Natural killer cell (primary cell): Measurements from ENCODE around the gene CORO7. TPM values are rescaled to one million over a fixed set of nuclear protein-coding genes. Genes with fewer than 3 reads are reported as not detected.

ENCODE experiments used
- ATAC-seq, 3 donors: fragments of 150-1000 bp in 2 of 3; fragments of 200-7000 bp in 1 of 3; cut with Tn5 transposase; 1 replicate in 1 of 3; 2 replicates in 2 of 3; pipeline ENCODE4 v1.10.0; 2021; ENCODE audit warnings: mild to moderate bottlenecking in 2 of 3, moderate library complexity in 2 of 3
- DNase-seq, 2 donors: peaks; one replicate each; pipeline versions ENCODE4 v3.0.0 to v3.0.0-alpha.2; 2013 to 2021; ENCODE audit warnings: mixed read lengths in 1 of 2
- H3K27ac ChIP-seq: one replicate; pipeline ENCODE4 v1.5.1; 2013; ENCODE audit warnings: mild to moderate bottlenecking, low read length
- H3K27me3 ChIP-seq: one replicate; pipeline ENCODE4 v1.6.1; 2013; ENCODE audit warnings: low read length; ENCODE audit not compliant: control insufficient read depth, insufficient read depth
- H3K36me3 ChIP-seq: one replicate; pipeline ENCODE4 v1.6.1; 2013; ENCODE audit warnings: low read length; ENCODE audit not compliant: control insufficient read depth, insufficient read depth
- H3K4me1 ChIP-seq: one replicate; pipeline ENCODE4 v1.6.1; 2013; ENCODE audit warnings: low read length; ENCODE audit not compliant: control insufficient read depth, insufficient read depth
- H3K4me3 ChIP-seq: one replicate; pipeline ENCODE4 v1.5.1; 2013; ENCODE audit warnings: low read length
- H3K9me3 ChIP-seq: one replicate; pipeline ENCODE4 v1.6.1; 2013; ENCODE audit warnings: low read length; ENCODE audit not compliant: control insufficient read depth, insufficient read depth
- H3K27ac Mint-ChIP-seq, 2 donors: one replicate each; pipeline ENCODE4 v1.8.0; 2022; ENCODE audit warnings: mild to moderate bottlenecking in 2 of 2, mixed read lengths in 2 of 2, moderate library complexity in 1 of 2
- H3K27me3 Mint-ChIP-seq, 2 donors: one replicate each; pipeline ENCODE4 v1.8.0; 2022; ENCODE audit warnings: low read depth in 2 of 2, mixed read lengths in 2 of 2
- H3K36me3 Mint-ChIP-seq: one replicate; pipeline ENCODE4 v1.8.0; 2022; ENCODE audit warnings: mixed read lengths
- H3K4me1 Mint-ChIP-seq, 2 donors: one replicate each; pipeline ENCODE4 v1.8.0; 2022; ENCODE audit warnings: mixed read lengths in 2 of 2
- H3K4me3 Mint-ChIP-seq: one replicate; pipeline ENCODE4 v1.8.0; 2022; ENCODE audit warnings: mild to moderate bottlenecking, moderate library complexity, mixed read lengths
- H3K9me3 Mint-ChIP-seq, 2 donors: one replicate each; pipeline ENCODE4 v1.8.0; 2022; ENCODE audit warnings: mixed read lengths in 2 of 2
- WGBS: methylation state at CpG from one replicate; pipeline ENCODE4 v1.1.7; 2013; ENCODE audit warnings: missing lambda C conversion rate; ENCODE audit not compliant: insufficient coverage; 5-methylcytosine and 5-hydroxymethylcytosine counted together
- intact Hi-C: fragments of 100-400 bp; cut with micrococcal nuclease; formaldehyde crosslinking; loops from one replicate; pipeline ENCODE4 v1.14.2; 2022
- total RNA-seq, 4 donors: library from RNA; stranded (reverse); fragments of 120-200 nt in 1 of 4; gene quantifications; one replicate each; pipeline versions ENCODE4 v1.2.3 to v1.2.4, GENCODE V29; 2013 to 2022
- TF ChIP-seq, protein P1 (sequence below): fragments of 200-600 bp; IDR thresholded peaks from one replicate; pipeline ENCODE4 v1.8.0; 2022; ENCODE audit warnings: antibody characterized with exemption

Gene CORO7
- total RNA-seq, 3 donors from 2014 or later (not counting 1 experiment from before 2014, with no cell fraction given): 335 to 425 (median 415) TPM

GRCh38 chr16:4317532-4318450 is 98.6 kb downstream of the CORO7 start:
- peak overlapping the region in 1 of 2 donors; percentile 48 for H3K27ac Mint-ChIP-seq
- H3K36me3 Mint-ChIP-seq: no peaks in the 10 kb centered on the region
- no peaks in the 10 kb centered on the region for H3K9me3 ChIP-seq
- intact Hi-C loops: no loop called here
- no peak overlapping the region for H3K27ac ChIP-seq
- peaks cover 11 to 22% of the 10 kb centered on the region in 2 donors for H3K4me1 Mint-ChIP-seq
- H3K27me3 Mint-ChIP-seq: peaks cover 11 to 15% of the 10 kb centered on the region in 2 donors
- peaks cover 17% of the 10 kb centered on the region for H3K27me3 ChIP-seq
- H3K36me3 ChIP-seq: no peaks in the 10 kb centered on the region
- H3K4me3 Mint-ChIP-seq: peak overlapping the region; percentile 31
- TF ChIP-seq, protein P1, sequence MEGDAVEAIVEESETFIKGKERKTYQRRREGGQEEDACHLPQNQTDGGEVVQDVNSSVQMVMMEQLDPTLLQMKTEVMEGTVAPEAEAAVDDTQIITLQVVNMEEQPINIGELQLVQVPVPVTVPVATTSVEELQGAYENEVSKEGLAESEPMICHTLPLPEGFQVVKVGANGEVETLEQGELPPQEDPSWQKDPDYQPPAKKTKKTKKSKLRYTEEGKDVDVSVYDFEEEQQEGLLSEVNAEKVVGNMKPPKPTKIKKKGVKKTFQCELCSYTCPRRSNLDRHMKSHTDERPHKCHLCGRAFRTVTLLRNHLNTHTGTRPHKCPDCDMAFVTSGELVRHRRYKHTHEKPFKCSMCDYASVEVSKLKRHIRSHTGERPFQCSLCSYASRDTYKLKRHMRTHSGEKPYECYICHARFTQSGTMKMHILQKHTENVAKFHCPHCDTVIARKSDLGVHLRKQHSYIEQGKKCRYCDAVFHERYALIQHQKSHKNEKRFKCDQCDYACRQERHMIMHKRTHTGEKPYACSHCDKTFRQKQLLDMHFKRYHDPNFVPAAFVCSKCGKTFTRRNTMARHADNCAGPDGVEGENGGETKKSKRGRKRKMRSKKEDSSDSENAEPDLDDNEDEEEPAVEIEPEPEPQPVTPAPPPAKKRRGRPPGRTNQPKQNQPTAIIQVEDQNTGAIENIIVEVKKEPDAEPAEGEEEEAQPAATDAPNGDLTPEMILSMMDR: no peak
- H3K9me3 Mint-ChIP-seq: no peaks in the 10 kb centered on the region
- H3K4me1 ChIP-seq: peaks cover 35% of the 10 kb centered on the region
- 90% methylated on average over 11 of the region's 12 CpGs for WGBS
- no peak overlapping the region for H3K4me3 ChIP-seq
- no peak for DNase-seq
- ATAC-seq: no peak

DNA sequence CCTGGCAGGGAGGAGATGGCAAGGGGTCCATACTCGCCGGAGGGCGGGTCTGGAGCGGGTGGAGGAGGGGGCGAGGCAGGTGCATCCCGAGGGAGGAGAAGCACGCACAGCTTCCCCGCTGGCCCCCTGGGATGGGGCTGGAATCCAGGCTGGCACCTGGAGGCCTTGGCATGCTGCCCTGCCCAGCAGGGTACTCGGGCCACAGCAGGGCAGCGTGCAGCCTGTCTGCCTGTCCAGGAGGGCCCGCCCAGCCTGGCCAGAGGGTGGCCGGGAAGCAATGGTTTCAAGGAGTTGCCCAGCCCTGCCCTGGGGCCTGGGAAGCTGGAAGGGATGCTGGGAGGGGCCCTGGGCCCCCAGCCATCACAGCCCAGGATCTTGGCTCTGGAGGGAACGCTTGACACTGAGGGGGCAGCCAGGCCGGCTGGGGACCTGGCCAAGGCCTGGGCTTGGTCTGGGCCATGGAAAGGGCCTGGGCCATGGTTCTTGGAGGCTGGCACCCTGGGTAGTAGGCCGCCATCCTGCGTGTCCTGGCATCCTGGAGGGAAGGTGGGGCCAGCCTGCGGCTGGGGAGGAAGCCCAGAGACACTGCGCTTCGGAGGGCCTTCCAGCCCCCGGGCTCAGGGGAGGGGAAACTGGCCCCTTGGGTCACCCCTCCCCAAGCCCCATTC is 99.4 kb downstream of the CORO7 start:
- Histone ChIP-seq H3K27ac (no peak overlapping the region), H3K27me3 (peaks cover 18% of the 10 kb centered on the region), H3K4me3 (no peak overlapping the region), H3K9me3 (no peaks in the 10 kb centered on the region), H3K36me3 (no peaks in the 10 kb centered on the region), H3K4me1 (peaks cover 35% of the 10 kb centered on the region)
- H3K4me3 Mint-ChIP-seq: no peak overlapping the region
- 86% methylated on average over 20 of the region's 20 CpGs for WGBS
- TF ChIP-seq, protein P1: no peak
- no peak overlapping the region for H3K27ac Mint-ChIP-seq
- peaks cover 11 to 15% of the 10 kb centered on the region in 2 donors for H3K27me3 Mint-ChIP-seq
- no peak for ATAC-seq
- intact Hi-C loops: no loop called here
- peaks cover 11 to 22% of the 10 kb centered on the region in 2 donors for H3K4me1 Mint-ChIP-seq
- H3K9me3 Mint-ChIP-seq: no peaks in the 10 kb centered on the region
- H3K36me3 Mint-ChIP-seq: no peaks in the 10 kb centered on the region
- DNase-seq: no peak

GRCh38 chr16:4316108-4316863 is 100.1 kb downstream of the CORO7 start:
- Histone ChIP-seq H3K4me3 (no peak overlapping the region), H3K27ac (no peak overlapping the region), H3K9me3 (no peaks in the 10 kb centered on the region), H3K27me3 (peaks cover 18% of the 10 kb centered on the region), H3K4me1 (peaks cover 35% of the 10 kb centered on the region), H3K36me3 (no peaks in the 10 kb centered on the region)
- no peak overlapping the region for H3K27ac Mint-ChIP-seq
- peaks cover 11 to 15% of the 10 kb centered on the region in 2 donors for H3K27me3 Mint-ChIP-seq
- H3K4me3 Mint-ChIP-seq: peak overlapping the region; percentile 65
- peaks cover 11 to 22% of the 10 kb centered on the region in 2 donors for H3K4me1 Mint-ChIP-seq
- ATAC-seq (no peak), DNase-seq (peak in 1 of 2 donors; percentile 43)
- intact Hi-C loops: no loop called here
- 8% methylated on average over 93 of the region's 93 CpGs for WGBS
- TF ChIP-seq, protein P1: no peak
- no peaks in the 10 kb centered on the region for H3K36me3 Mint-ChIP-seq
- H3K9me3 Mint-ChIP-seq: no peaks in the 10 kb centered on the region
